GM12864 (cell line): Measurements from ENCODE around the gene THAP8.
A peak's percentile ranks its signal among the peaks of the same experiment; 100 is the strongest.

Source experiments
- DNase-seq: peaks from one replicate; pipeline ENCODE4 v3.0.0-alpha.2; 2011; ENCODE audit warnings: low read depth
- H3K4me3 ChIP-seq: 2 replicates; pipeline ENCODE4 v1.5.1; 2011; ENCODE audit warnings: mild to moderate bottlenecking, low read depth, low read length, control low read depth
- TF ChIP-seq, protein P1 (sequence below): IDR thresholded peaks from 2 replicates; pipeline ENCODE4 v1.5.1; 2011; ENCODE audit warnings: low read depth, mild to moderate bottlenecking, moderate library complexity, low read length, control low read depth, inconsistent platforms; ENCODE audit errors: missing control alignments

Gene THAP8

GRCh38 chr19:36008336-36008978 lies 45.6 kb downstream of the THAP8 start, which contains the start of gene SYNE4:
SYNE4 (minus strand) TSS chr19:36008813; CDS start chr19:36008681, 132 bp downstream.
- TF ChIP-seq, protein P1, sequence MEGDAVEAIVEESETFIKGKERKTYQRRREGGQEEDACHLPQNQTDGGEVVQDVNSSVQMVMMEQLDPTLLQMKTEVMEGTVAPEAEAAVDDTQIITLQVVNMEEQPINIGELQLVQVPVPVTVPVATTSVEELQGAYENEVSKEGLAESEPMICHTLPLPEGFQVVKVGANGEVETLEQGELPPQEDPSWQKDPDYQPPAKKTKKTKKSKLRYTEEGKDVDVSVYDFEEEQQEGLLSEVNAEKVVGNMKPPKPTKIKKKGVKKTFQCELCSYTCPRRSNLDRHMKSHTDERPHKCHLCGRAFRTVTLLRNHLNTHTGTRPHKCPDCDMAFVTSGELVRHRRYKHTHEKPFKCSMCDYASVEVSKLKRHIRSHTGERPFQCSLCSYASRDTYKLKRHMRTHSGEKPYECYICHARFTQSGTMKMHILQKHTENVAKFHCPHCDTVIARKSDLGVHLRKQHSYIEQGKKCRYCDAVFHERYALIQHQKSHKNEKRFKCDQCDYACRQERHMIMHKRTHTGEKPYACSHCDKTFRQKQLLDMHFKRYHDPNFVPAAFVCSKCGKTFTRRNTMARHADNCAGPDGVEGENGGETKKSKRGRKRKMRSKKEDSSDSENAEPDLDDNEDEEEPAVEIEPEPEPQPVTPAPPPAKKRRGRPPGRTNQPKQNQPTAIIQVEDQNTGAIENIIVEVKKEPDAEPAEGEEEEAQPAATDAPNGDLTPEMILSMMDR, result no peak
- peak within 1 kb of the TSS; percentile 26 for H3K4me3 ChIP-seq
- DNase-seq, result no peak

DNA sequence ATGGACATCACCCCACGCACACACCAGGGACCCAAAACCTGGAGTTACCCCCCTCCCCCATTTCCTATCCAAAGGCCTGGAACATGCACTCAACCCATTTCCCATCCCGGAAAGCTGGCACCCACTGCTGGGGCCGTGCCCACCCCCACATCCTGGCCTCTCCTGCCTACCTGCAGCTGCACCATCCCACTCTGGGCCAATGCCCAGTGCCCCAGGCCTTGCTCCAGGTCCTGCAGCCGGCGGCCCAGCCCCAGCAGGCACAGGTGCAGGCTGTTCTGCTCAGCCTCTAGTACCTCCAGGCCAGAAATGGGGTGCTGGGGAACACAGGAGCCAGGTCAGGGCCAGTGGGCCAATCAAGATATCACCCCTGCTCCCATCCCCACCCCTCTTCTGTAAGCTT lies 47.1 kb downstream of the THAP8 start:
- H3K4me3 ChIP-seq, result no peak overlapping the region
- TF ChIP-seq, protein P1, result no peak
- no peak for DNase-seq

- TF ChIP-seq, protein P1, result no peak
- H3K4me3 ChIP-seq, result no peak overlapping the region
- no peak for DNase-seq
Measured at GRCh38 chr19:36003284-36003683, 50.8 kb downstream of the THAP8 start.

DNA sequence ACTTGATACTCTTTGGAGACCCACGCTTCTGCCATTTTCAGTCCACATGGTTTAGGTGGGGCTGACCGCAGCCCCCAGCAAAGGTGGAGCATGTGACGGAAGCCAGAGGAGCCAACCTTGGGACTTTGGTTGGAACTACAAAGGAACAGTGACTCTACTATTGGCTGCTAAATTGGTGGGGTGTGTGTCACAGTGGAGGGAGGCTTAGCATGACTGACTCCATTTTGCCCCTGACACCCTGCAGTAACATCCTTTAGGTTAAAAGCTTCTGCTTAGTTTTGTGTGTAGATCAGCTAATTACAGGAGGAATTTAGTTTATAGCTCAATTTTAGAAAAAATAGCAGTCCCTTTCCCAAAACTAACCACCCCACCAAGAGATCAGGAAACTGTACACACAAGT lies 52.5 kb downstream of the THAP8 start:
- TF ChIP-seq, protein P1, result no peak
- no peak for DNase-seq
- no peak overlapping the region for H3K4me3 ChIP-seq

DNA sequence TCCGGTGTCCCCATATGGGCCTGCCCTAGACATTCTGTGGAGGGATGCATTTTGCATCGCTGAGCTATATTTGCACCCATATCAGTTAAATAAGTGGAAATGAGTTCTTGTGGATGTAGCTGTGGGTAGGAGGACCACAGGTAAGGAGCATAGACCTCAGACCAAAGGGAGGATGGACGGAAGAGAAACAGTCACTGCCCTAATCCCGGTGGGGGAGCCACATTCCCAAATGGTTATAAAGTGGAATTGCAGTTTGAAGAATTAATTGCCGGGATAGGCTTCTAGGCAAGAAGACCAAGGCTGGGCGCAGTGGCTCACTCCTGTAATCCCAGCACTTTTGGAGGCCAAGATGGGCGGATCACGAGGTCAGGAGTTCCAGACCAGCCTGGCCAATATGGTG lies 57.3 kb downstream of the THAP8 start:
- H3K4me3 ChIP-seq, result peak overlapping the region; percentile 87

DNA sequence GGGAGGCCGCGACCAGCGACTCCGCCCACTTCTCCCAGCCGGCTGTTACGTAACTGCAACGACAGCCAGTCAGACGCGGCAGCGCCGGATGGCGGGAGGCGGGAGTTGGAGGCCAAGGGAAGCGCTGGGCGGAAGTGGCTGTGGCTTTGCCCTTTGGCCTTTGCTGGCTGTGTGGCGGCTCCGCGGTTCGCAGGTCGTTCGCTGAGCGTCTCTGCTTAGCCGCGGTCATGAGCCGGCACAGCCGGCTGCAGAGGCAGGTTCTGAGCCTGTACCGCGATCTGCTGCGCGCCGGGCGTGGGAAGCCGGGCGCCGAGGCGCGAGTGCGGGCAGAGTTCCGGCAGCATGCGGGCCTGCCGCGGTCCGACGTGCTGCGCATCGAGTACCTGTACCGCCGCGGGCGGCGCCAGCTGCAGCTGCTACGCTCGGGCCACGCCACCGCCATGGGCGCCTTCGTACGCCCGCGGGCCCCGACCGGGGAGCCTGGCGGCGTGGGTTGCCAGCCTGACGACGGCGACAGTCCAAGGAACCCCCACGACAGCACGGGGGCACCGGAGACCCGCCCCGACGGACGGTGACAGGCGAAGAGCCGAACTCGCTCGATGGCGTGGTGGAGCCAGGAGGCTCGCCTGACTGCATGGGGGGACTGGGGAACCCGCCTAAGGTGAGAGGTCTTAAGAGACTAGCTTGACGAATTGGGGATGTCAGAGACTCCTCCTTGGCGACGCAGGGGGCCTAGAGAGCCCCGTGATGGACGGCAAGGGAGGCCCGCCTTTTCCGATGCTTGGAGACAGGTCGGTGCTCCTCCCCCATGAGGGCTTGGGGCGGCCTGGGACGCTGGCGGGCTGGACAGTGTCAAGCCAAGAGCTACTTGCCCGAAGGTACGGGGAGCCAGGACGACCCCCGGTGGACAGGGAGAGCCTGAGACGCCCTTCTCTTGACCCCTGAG lies 58.8 kb downstream of the THAP8 start, which contains the start of gene SDHAF1:
TSS of gene SDHAF1 (plus strand) at position 141 of the 946 bp plus-strand sequence. CDS start at position 228, 87 bp downstream.
- TF ChIP-seq, protein P1, result no peak
- DNase-seq, result peak; percentile 85
- H3K4me3 ChIP-seq, result peak within 1 kb of the TSS; percentile 87

More for the DNA sequence above, 57.3 kb downstream of the THAP8 start:
- no peak for DNase-seq
- TF ChIP-seq, protein P1, result no peak
